GM10248 (cell line): ENCODE data around the gene MS4A10.

Experiments used
- CTCF ChIA-PET: fragments of 300-600 bp; sonication (Branson Sonifier 250); formaldehyde crosslinking; extraction: SDS; loops from one replicate; lab custom pipeline; 2021; ENCODE audit warnings: antibody characterized with exemption; lab: Yijun Ruan, JAX
- POLR2A ChIA-PET: fragments of 350-650 bp; sonication (Branson Sonifier 250); formaldehyde crosslinking; extraction: SDS; loops from one replicate; lab custom pipeline; 2020; ENCODE audit warnings: antibody characterized with exemption; lab: Yijun Ruan, JAX
- DNase-seq: peaks from one replicate; pipeline ENCODE4 v3.0.0; 2012; ENCODE audit errors: extremely low spot score
- CTCF ChIP-seq: IDR thresholded peaks from 2 replicates; pipeline ENCODE4 v1.5.1; 2012; ENCODE audit warnings: mild to moderate bottlenecking, low read depth; ENCODE audit errors: extremely low read depth, missing control alignments, control extremely low read depth

MS4A10 gene

GRCh38 chr11:60845338-60845737, 60.2 kb downstream of the MS4A10 start:
- CTCF ChIA-PET: interaction anchor here (0.9 to 3.4 kb wide), 4 partner anchors 14 to 70 kb away, joined by 3 to 21 read pairs (median 6); no protein-coding TSS in a partner anchor
- DNase-seq: no peak
- no peak for TF ChIP-seq CTCF
- POLR2A ChIA-PET: no interaction called here

DNA sequence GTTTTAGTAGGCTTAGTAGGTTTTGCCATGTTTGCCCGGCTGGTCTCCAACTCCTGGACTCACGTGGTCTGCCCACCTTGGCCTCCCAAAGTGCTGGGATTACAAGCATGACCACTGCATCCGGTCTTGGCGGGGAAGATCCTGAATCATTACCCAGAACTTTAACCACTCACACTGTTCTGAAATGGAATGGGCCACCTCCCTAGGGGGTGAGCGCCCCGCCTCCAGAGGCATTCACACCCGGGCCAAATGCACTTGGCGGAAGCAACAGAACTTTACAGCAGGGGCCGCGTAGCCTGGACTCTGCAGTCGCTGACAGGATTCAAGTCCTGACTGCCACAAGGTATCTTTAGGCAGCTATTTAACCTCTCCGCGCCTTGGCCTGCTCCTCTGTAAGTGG, 62.1 kb downstream of the MS4A10 start:
- TF ChIP-seq CTCF: no peak
- POLR2A ChIA-PET: interaction anchor here (0.5 kb wide), 1 partner anchor 28 kb away, joined by 3 read pairs; no protein-coding TSS in a partner anchor
- DNase-seq: no peak
- CTCF ChIA-PET: interaction anchor here (1.5 kb wide), 2 partner anchors 52 to 72 kb away, joined by 3 to 6 read pairs; no protein-coding TSS in a partner anchor

DNA sequence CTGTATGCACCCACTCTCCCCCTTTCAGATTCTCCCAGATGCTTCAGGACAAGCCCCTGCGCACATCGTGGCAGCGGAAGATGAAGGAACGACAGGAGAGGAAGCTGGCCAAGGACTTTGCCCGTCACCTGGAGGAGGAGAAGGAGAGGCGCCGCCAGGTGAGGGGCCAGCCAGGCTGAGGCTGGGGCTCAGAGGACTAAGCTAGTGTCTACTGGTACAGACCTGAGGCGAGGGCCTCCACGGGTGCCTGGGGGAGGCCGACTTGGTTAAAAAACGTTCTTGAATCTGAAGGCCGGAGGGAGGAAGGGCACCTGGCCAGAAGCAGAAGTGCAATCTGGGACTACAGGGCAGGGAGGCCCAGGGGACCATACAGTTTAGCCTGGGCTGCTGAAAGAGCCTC, 62.8 kb downstream of the MS4A10 start:
- no peak for DNase-seq
- no peak for TF ChIP-seq CTCF
- ChIA-PET POLR2A (no interaction called here), CTCF (interaction anchor here (0.8 to 3.2 kb wide), 3 partner anchors 11 to 51 kb away, joined by 3 to 15 read pairs (median 4); no protein-coding TSS in a partner anchor)

- POLR2A ChIA-PET: no interaction called here
- DNase-seq: no peak
- TF ChIP-seq CTCF: no peak
- CTCF ChIA-PET: interaction anchor here (0.8 to 3.2 kb wide), 3 partner anchors 11 to 50 kb away, joined by 3 to 15 read pairs (median 4); no protein-coding TSS in a partner anchor
These were observed 63.6 kb downstream of the MS4A10 start for GRCh38 chr11:60848714-60849151.

DNA sequence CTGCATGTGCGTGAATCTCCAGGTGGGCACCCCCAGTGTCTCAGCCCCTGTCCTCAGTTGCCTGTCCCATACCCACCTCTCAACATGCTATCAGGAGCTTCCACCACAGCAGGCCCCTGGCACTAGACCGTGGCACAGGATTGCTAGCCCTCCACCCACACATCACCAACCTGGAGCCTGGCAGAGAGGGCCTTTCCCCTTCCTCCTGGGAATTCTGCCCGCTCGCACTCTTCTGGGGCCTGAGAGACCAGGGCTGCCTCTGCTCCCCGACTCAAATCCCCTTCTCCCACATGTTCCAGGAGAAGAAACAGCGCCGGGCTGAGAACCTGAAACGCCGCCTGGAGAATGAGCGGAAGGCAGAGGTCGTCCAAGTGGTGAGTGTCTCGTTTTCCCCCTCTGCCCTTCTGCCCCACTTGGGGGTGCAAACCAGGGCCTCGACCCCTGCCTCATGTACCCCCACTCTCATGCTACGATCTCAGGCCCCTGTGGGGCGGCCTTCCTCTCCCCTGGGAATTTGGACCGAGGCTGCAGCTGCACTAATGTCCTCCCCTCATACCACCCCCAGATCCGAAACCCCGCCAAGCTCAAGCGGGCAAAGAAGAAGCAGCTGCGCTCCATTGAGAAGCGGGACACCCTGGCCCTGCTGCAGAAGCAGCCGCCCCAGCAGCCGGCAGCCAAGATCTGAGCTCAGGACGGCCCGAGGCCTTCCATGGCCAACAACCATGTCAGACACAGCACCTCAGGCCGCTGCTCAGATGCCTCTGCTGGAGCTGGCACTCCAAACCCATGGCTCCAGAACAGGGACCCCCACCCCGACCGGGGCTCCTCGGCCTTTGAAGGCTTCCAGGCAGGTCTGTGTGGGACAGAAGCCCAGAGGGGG, 64.7 kb downstream of the MS4A10 start:
- no peak for TF ChIP-seq CTCF
- ChIA-PET POLR2A (no interaction called here), CTCF (interaction anchor here (1.2 to 3.2 kb wide), 3 partner anchors 11 to 38 kb away, joined by 4 to 15 read pairs (median 6); no protein-coding TSS in a partner anchor)
- DNase-seq: no peak
